OCI-LY3 (cell line): ENCODE measurements around the gene BRD4.

ENCODE experiments used
- EZH2phosphoT487 ChIP-seq: fragments of 200-600 bp; shearing (Covaris generic); IDR thresholded peaks from 2 replicates; pipeline ENCODE4 v1.6.1; 2018; ENCODE audit warnings: antibody characterized with exemption, mixed run types, low read depth
- TF ChIP-seq, protein P1 (sequence below): fragments of 200-600, 300-600 bp; sonication (generic); IDR thresholded peaks from 2 replicates; pipeline ENCODE4 v1.5.1; 2014; ENCODE audit warnings: antibody characterized with exemption, low read length, low read depth

DNA sequence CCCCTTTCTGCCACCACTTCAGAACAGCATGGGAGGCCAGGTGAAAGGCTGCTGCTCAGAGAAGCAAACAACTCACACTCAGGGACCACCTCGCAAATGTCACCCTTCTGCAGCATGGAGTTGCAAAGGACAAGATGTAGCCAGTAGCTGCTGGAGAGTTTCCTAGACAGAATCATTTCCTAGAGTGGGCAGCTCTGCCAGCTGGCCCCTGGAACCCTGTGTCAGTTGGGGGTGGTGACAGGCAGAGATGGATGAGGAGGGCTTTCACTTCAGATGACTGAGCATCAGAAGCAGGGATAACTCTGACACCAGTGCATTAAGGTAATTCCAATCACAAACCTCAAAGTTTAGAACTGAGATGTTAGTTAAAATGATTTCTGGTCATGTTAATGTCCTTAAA, 65.7 kb downstream of the BRD4 start:
- TF ChIP-seq, protein P1, sequence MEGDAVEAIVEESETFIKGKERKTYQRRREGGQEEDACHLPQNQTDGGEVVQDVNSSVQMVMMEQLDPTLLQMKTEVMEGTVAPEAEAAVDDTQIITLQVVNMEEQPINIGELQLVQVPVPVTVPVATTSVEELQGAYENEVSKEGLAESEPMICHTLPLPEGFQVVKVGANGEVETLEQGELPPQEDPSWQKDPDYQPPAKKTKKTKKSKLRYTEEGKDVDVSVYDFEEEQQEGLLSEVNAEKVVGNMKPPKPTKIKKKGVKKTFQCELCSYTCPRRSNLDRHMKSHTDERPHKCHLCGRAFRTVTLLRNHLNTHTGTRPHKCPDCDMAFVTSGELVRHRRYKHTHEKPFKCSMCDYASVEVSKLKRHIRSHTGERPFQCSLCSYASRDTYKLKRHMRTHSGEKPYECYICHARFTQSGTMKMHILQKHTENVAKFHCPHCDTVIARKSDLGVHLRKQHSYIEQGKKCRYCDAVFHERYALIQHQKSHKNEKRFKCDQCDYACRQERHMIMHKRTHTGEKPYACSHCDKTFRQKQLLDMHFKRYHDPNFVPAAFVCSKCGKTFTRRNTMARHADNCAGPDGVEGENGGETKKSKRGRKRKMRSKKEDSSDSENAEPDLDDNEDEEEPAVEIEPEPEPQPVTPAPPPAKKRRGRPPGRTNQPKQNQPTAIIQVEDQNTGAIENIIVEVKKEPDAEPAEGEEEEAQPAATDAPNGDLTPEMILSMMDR: no peak
- TF ChIP-seq EZH2phosphoT487: no peak
